ENCODE data around the gene SBK1.
"Not testable (repeated sequence)": the region's sequence is repeated elsewhere in the genome, so short reads cannot be mapped to it uniquely, and the experiment has no call there.

The SBK1 gene

GRCh38 chr16:28362600-28362999 lies 70.3 kb downstream of the SBK1 start:
- not testable (repeated sequence) for DNase-seq

GRCh38 chr16:28363408-28363807 lies 71.1 kb downstream of the SBK1 start, which contains the start of gene NPIPB6:
TSS of gene NPIPB6 (minus strand) at chr16:28363508. CDS start at chr16:28362822, 686 bp downstream.
- not testable (repeated sequence) for DNase-seq

GRCh38 chr16:28364268-28365173 lies 72.2 kb downstream of the SBK1 start:
- not testable (repeated sequence) for DNase-seq

GRCh38 chr16:28367926-28368325 lies 75.6 kb downstream of the SBK1 start:
- DNase-seq, result not testable (repeated sequence)
